ENCODE data around the gene CDX1. TPM values are rescaled to one million over a fixed set of nuclear protein-coding genes. Genes with fewer than 3 reads are reported as not detected.

The CDX1 gene
- total and polyA plus RNA-seq, 5 experiments from 2014 or later = not detected

- POLR2A ChIA-PET = no interaction called here
- Mint-ChIP-seq H3K27ac (no peak overlapping the region), H3K4me1 (peaks cover 11 to 30% (median 20%) of the 10 kb centered on the region in 4 donors), H3K9me3 (no peaks in the 10 kb centered on the region), H3K27me3 (peaks cover 7 to 47% (median 27%) of the 10 kb centered on the region in 5 donors), H3K36me3 (peaks cover 0 to 2% (median 0%) of the 10 kb centered on the region in 3 donors), H3K4me3 (no peak overlapping the region)
- ATAC-seq (no peak), DNase-seq (no peak)
Measured at GRCh38 chr5:150203832-150204589, 37.4 kb downstream of the CDX1 start.

GRCh38 chr5:150204590-150204960 is 38.0 kb downstream of the CDX1 start:
- H3K27me3 Mint-ChIP-seq = peaks cover 4 to 41% (median 21%) of the 10 kb centered on the region in 5 donors
- DNase-seq = no peak
- H3K9me3 Mint-ChIP-seq = no peaks in the 10 kb centered on the region
- no peak for ATAC-seq
- no peak overlapping the region for H3K27ac Mint-ChIP-seq
- H3K4me3 Mint-ChIP-seq = no peak overlapping the region
- peaks cover 17 to 36% (median 25%) of the 10 kb centered on the region in 4 donors for H3K4me1 Mint-ChIP-seq
- POLR2A ChIA-PET = no interaction called here
- H3K36me3 Mint-ChIP-seq = peaks cover 0 to 2% (median 0%) of the 10 kb centered on the region in 3 donors

- POLR2A ChIA-PET = interaction anchor here (0.5 kb wide), 1 partner anchor 484 kb away, joined by 3 read pairs; no protein-coding TSS in a partner anchor
- ATAC-seq (peak in 1 of 2 donors; percentile 30), DNase-seq (peak in 1 of 10 donors; percentile 9)
- Mint-ChIP-seq H3K27me3 (peaks cover 1 to 27% (median 17%) of the 10 kb centered on the region in 5 donors), H3K36me3 (no peaks in the 10 kb centered on the region), H3K9me3 (no peaks in the 10 kb centered on the region), H3K4me3 (peak overlapping the region in 1 of 10 donors; percentile 14), H3K27ac (peak overlapping the region in 2 of 10 donors; percentile 3 to 66), H3K4me1 (peaks cover 25 to 49% (median 33%) of the 10 kb centered on the region in 4 donors)
Measured at GRCh38 chr5:150206098-150206778, 39.7 kb downstream of the CDX1 start.

- no peaks in the 10 kb centered on the region for H3K9me3 Mint-ChIP-seq
- no peaks in the 10 kb centered on the region for H3K36me3 Mint-ChIP-seq
- H3K4me3 Mint-ChIP-seq = no peak overlapping the region
- ATAC-seq (no peak), DNase-seq (no peak)
- peaks cover 1 to 27% (median 17%) of the 10 kb centered on the region in 5 donors for H3K27me3 Mint-ChIP-seq
- POLR2A ChIA-PET = no interaction called here
- H3K27ac Mint-ChIP-seq = no peak overlapping the region
- peaks cover 25 to 49% (median 33%) of the 10 kb centered on the region in 4 donors for H3K4me1 Mint-ChIP-seq
Measured at GRCh38 chr5:150206779-150207115, 40.2 kb downstream of the CDX1 start.

GRCh38 chr5:150208187-150209098 is 41.9 kb downstream of the CDX1 start:
- Mint-ChIP-seq H3K9me3 (no peaks in the 10 kb centered on the region), H3K27me3 (peaks cover 1 to 24% (median 15%) of the 10 kb centered on the region in 5 donors), H3K27ac (peak overlapping the region in 9 of 10 donors; percentile 9 to 84 (median 54)), H3K4me3 (peak overlapping the region; percentile 57 to 82 (median 74)), H3K4me1 (peaks cover 25 to 49% (median 33%) of the 10 kb centered on the region in 4 donors), H3K36me3 (no peaks in the 10 kb centered on the region)
- POLR2A ChIA-PET = interaction anchor here (1.4 kb wide), 1 partner anchor 36 kb away, joined by 3 read pairs; no protein-coding TSS in a partner anchor
- DNase-seq (no peak), ATAC-seq (no peak)

- POLR2A ChIA-PET = interaction anchor here (1.4 kb wide), 1 partner anchor 37 kb away, joined by 3 read pairs; no protein-coding TSS in a partner anchor
- peak overlapping the region; percentile 57 to 82 (median 74) for H3K4me3 Mint-ChIP-seq
Measured at GRCh38 chr5:150209099-150209635, 42.6 kb downstream of the CDX1 start.

GRCh38 chr5:150210644-150211043 is 44.1 kb downstream of the CDX1 start:
- Mint-ChIP-seq H3K4me1 (peaks cover 25 to 49% (median 36%) of the 10 kb centered on the region in 4 donors), H3K36me3 (no peaks in the 10 kb centered on the region), H3K27me3 (peaks cover 1 to 14% (median 7%) of the 10 kb centered on the region in 5 donors), H3K4me3 (no peak overlapping the region), H3K27ac (peak overlapping the region in 2 of 10 donors; percentile 60 to 63), H3K9me3 (no peaks in the 10 kb centered on the region)
- ATAC-seq (no peak), DNase-seq (no peak)
- POLR2A ChIA-PET = no interaction called here

More at GRCh38 chr5:150209099-150209635, 42.6 kb downstream of the CDX1 start:
- ATAC-seq = peak; percentile 85 to 87
- Mint-ChIP-seq H3K27me3 (peaks cover 1 to 17% (median 12%) of the 10 kb centered on the region in 5 donors), H3K36me3 (no peaks in the 10 kb centered on the region), H3K27ac (peak overlapping the region in 6 of 10 donors; percentile 37 to 84 (median 42)), H3K4me1 (peaks cover 25 to 49% (median 35%) of the 10 kb centered on the region in 4 donors), H3K9me3 (no peaks in the 10 kb centered on the region)
- DNase-seq = peak; percentile 13 to 67 (median 48)

GRCh38 chr5:150211156-150212030 is 44.8 kb downstream of the CDX1 start:
- no peak overlapping the region for H3K4me3 Mint-ChIP-seq
- peak overlapping the region in 5 of 10 donors; percentile 28 to 86 (median 62) for H3K27ac Mint-ChIP-seq
- H3K27me3 Mint-ChIP-seq = peaks cover 1 to 22% (median 7%) of the 10 kb centered on the region in 5 donors
- H3K36me3 Mint-ChIP-seq = no peaks in the 10 kb centered on the region
- peaks cover 25 to 43% (median 34%) of the 10 kb centered on the region in 4 donors for H3K4me1 Mint-ChIP-seq
- DNase-seq (no peak), ATAC-seq (no peak)
- H3K9me3 Mint-ChIP-seq = no peaks in the 10 kb centered on the region
- POLR2A ChIA-PET = no interaction called here

- peak overlapping the region in 2 of 10 donors; percentile 53 to 87 for H3K27ac Mint-ChIP-seq
- no peak for ATAC-seq
Measured at GRCh38 chr5:150213530-150213929, 47.0 kb downstream of the CDX1 start.

GRCh38 chr5:150214289-150214688 is 47.7 kb downstream of the CDX1 start:
- Mint-ChIP-seq H3K9me3 (no peaks in the 10 kb centered on the region), H3K4me1 (peaks cover 13 to 20% (median 20%) of the 10 kb centered on the region in 4 donors), H3K27ac (peak overlapping the region in 1 of 10 donors; percentile 34), H3K4me3 (no peak overlapping the region), H3K27me3 (peaks cover 2 to 30% (median 9%) of the 10 kb centered on the region in 5 donors), H3K36me3 (no peaks in the 10 kb centered on the region)
- ATAC-seq = no peak
- POLR2A ChIA-PET = no interaction called here
- DNase-seq = no peak

More at GRCh38 chr5:150213530-150213929, 47.0 kb downstream of the CDX1 start:
- Mint-ChIP-seq H3K36me3 (no peaks in the 10 kb centered on the region), H3K27me3 (peaks cover 2 to 30% (median 9%) of the 10 kb centered on the region in 5 donors), H3K9me3 (no peaks in the 10 kb centered on the region), H3K4me3 (no peak overlapping the region), H3K4me1 (peaks cover 21 to 28% (median 26%) of the 10 kb centered on the region in 4 donors)
- POLR2A ChIA-PET = no interaction called here
- DNase-seq = no peak
